HG03159 (cell line): ENCODE measurements around the gene RNF213.
"Not testable (repeated sequence)": the region's sequence is repeated elsewhere in the genome, so short reads cannot be mapped to it uniquely, and the experiment has no call there.

Experiments used
- ATAC-seq: cut with Tn5 transposase; IDR thresholded peaks from one replicate; pipeline ENCODE4 v1.9.1; 2021; ENCODE audit warnings: mild to moderate bottlenecking, moderate library complexity; ENCODE audit not compliant: unreplicated experiment

The RNF213 gene

DNA sequence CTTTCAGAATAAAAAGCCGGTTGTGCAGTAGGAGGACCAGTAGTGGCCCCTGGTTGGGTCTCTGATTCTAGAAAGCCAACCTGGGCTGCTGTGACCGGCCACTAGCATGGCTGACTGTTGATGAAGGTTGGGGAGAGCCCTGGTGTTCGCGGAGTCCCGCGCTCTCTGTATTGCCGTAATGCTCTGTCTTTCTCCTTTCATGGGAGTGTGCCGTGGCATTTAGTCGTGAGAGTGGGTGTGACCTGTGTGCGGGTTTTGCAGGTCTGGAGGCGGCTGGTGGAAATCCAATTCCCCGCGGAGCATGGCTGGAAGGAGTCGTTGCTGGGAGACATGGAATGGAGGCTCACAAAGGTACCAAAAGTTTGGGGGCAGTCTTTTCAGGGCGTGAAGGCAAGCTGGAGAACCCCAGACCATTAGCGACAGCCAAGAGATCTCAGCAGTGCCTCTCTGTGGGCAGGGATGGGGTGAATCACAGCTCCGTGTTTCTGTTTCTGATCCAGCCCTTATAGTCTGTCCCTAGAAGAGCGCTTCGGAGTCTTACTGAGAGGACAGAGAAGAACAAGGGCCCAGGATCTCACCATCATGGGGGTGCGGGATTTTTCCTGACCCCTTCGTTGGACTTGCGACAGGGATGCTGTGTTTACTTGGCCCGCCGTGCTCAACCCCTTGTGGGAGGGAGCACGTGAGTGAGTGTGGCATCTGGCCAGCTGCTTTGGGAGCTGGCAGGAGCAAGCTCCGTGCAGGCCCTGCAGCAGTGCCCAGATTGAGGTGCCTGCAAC, 56.5 kb downstream of the RNF213 start:
- no peak for ATAC-seq

DNA sequence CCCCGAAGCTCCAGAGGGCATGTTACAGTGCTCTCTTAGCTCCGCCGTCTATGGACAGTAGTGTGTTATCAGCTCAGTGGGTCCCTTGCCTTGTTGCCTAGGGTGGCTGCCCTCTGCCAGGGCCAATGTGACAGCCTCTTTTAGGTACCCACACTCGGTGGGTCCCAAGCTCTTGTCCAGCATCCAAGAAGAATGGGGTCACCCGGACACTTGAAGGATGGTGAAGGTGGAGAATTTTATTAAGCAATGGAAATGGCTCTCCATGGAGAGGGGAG, 57.0 kb downstream of the RNF213 start:
- no peak for ATAC-seq

DNA sequence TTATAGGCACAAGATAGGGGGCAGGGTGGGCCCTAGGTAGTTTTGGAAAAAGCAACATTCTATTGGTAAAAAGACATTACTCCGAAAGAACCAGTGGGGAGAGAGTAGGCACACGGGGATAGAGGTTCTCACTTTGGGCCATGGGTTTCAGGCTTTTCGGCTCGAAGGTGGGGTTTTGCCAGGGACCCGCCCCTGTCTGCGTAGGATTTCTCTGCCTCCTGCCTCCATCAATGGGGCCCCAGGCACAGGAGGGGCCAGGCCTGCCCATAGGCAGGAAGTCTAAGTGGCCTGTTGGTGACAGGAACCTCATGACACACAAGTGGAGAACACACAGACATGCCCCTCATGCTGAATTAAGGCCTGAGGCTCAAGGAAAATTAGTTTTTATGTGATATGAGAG, 57.5 kb downstream of the RNF213 start:
- no peak for ATAC-seq

DNA sequence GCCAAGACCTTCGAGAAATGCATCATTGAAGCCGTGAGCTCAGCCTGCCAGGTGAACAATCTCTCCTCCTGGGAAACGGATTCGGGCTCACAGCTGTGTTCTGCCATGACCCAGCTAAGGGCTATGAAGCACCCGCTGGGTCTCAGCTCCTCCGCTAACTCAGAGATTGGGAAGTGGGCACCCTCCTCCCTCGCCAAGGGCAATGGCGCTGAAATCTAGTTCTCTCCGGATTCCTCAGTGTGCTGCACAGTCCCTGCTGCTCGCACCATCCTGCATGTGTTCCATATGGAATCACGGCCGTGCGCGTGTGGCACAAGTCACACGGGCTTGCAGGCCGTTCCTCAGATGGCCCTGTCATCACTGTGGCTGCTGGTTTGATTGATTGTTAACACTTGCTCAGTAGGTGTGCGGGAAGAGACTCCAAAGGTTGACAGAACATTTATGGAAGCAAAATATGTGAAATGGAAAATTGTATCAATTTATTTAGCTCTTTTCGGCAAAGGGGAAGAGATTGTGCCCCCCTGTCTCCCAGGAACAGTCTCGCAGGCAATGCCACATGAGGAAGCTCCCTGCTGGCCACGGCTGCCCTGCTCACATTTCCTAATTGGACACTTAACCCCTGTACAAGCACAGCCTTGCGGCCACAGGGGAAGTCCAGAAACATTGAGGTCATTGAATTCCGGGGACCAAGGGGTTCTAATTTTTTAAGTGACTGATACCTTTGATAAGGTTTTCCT, 58.8 kb downstream of the RNF213 start:
- ATAC-seq, result no peak

DNA sequence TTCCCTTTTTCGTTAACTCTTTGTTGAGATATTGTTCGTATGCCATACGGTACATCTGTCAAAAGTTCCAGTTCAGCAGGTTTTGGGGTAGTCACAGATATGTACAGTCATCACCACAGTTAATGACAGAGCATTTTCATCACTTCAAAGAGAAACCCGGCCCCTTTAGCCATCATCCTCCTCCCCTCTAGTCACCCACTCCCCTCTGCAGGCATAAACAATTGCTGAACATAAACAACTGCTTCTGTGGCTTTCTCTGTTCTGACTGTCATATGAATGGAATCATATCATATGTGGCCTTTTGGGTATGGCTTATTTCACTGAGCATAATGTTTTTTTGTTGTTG, 59.3 kb downstream of the RNF213 start:
- ATAC-seq, result no peak

DNA sequence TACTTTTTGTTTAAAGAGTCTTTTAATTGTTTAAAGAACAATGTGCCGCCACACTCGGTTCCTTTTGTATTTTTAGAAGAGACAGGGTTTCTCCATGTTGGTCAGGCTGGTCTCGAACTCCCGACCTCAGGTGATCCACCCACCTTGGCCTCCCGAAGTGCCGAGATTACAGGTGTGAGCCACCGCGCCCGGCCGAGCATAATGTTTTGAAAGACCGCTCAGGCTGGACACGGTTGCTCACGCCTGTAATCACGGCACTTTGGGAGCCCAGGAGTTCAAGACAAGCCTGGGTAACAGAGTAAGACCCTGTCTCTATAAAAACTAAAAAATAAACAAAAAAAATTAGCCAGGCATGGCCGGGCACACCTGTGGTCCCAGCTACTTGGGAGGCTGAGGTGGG, 59.8 kb downstream of the RNF213 start:
- no peak for ATAC-seq

DNA sequence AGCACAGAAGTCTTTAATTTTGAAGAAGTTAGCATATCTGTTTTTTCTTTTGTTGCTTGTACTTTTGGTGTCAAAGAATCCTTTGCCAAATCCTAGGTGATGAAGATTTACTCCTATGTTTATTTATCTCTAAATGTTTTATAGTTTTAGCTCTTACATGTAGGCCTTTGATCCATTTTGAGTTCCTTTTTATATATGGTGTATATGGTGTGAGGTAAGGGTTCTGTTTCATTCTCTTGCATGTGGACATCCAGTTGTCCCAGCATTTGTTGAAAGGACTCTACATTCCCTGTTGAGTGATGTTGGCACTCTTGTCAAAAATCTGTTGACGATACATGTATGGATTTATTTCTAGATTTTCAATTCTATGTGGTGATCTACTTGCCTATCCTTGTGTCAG, 62.2 kb downstream of the RNF213 start:
- no peak for ATAC-seq

DNA sequence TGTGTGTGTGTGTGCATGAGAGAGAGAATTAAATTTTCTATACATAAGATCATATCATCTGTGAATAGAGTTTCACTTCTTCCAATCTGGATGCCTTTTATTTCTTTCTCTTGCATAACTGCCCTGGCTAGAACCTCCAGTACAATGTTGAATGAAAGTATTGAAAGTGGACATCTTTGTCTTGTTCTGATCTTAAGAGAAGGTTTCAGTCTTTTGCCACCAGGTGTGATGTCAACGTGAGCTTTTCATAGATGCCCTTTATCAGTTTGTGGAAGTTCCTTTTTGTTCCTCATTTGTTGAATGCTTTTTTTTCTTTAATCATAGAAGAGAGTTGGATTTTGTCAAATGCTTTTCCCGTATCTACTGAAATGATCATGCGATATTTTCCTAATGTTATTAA, 63.3 kb downstream of the RNF213 start:
- ATAC-seq, result no peak

DNA sequence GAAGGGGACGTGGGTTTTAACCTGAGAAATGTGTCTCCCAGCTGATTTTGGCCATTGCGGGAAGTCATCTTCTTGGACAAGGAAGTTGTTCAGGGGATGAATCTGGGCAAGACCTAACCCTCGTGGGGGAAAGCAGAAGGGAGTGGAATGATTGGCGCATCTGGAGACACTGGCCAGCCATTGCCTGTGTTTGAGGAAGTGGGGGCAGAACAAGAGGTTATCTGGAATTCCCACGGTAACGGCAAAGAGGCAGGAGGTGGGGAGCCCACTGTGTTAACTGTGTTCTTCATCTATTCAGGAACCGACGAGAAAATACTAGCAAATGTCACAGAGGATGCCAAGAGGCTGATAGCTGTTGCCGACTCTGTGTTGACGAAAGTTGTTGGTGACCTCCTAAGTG, 66.9 kb downstream of the RNF213 start:
- no peak for ATAC-seq

DNA sequence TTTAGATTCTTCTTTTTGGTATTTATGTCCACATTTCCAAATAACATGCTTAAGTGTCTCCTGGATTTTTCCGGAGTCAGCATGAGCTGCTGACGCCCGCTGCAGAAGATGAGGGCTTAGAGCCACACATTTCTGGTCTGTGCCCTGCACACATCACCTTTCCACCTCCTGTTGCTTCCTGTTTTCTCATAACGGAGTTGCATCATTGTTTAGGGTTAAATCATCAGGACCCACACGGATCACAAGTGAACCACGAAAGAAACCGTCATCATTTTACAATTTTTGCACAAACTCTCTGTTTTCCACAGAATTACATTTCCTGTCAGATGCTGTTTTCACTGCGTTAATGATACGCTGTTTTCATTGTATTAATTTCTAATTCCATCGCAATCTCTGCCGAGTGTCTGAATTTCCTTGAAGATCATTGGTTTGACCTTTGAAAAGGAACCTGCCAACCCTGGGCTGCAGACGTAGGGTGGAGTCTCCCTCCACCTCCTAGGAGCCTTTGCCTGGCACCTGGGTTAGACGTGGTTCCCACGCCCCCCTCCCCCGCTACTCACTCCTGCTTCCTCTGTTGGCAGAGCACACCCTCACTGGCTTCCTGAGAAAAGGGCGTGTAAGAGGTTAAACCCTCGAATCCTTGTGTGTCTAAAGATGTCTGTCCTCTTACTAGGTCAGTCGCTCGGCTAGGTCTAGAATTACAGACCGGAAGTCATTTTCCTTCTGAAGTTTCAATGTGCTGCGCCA, 68.2 kb downstream of the RNF213 start:
- no peak for ATAC-seq

DNA sequence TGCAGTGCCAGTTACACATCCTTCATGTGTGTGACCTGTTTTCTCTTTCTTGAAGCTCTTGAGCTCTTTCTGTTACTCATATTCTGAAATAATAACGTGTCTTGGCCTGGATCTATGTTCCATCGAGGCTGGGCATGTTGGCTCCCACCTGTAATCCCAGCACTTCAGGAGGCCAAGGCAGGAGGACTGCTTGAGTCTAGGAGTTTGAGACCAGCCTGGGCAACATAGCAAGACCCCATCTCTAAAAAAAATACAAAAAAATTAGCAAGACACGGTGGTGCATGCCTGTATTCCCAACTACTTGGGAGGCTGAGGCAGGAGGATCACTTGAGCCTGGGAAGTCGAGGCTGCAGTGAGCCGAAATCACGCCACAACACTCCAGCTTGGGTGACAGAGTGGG, 68.8 kb downstream of the RNF213 start:
- not testable (repeated sequence) for ATAC-seq

DNA sequence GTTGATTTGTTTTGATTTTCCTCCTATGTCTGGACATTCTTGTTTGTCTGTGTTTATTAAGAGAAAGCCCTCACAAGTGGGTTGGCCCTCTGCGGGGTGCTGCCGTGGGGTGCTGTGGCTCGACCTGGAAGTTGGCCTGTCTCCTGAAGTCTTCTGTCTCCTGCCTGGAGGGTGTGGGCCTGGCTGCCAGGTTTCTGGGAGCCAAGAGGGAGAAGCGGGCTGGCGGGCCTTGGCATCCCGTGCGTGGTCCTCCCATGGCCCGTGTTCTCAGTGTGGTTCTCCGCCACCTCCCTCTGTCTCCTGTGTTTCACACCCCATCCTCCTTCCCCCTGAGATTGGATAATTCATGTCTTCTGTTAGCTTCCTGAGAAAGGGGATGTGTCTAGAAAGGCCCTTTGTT, 69.6 kb downstream of the RNF213 start:
- ATAC-seq, result no peak

DNA sequence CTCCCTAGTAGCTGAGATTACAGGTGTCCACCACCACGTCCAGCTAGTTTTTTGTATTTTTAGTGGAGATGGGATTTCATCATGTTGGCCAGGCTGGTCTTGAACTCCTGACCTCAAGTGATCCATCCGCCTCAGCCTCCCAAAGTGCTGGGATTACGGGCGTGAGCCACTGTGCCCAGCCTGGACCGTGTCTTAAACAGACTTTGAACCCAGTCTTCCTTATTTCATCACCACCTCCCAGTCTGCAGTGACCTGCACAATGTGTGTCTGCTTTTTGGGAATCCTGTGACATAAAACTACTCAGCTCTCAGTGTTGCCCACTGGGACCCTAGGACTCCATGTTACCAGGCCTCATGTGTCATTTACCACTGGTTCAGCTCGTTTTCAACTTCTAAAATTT, 70.3 kb downstream of the RNF213 start:
- not testable (repeated sequence) for ATAC-seq

DNA sequence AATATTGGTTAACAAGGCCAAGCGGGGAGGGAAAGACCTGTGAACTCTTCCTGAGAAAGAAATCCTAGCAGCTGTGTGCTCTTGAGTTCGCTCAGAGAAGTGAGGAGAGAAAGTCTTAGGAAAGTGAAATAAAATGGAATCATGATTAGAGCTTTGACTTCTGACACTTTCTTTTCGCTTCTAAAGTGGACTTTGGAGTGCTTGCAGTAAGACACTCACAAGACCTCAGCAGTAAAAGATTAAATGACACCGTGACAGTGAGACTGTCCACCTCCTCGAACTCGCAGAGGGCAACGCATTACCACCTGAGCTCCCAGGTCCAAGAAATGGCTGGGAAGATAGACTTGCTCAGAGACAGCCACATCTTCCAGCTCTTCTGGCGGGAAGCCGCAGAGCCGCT, 71.2 kb downstream of the RNF213 start:
- no peak for ATAC-seq

DNA sequence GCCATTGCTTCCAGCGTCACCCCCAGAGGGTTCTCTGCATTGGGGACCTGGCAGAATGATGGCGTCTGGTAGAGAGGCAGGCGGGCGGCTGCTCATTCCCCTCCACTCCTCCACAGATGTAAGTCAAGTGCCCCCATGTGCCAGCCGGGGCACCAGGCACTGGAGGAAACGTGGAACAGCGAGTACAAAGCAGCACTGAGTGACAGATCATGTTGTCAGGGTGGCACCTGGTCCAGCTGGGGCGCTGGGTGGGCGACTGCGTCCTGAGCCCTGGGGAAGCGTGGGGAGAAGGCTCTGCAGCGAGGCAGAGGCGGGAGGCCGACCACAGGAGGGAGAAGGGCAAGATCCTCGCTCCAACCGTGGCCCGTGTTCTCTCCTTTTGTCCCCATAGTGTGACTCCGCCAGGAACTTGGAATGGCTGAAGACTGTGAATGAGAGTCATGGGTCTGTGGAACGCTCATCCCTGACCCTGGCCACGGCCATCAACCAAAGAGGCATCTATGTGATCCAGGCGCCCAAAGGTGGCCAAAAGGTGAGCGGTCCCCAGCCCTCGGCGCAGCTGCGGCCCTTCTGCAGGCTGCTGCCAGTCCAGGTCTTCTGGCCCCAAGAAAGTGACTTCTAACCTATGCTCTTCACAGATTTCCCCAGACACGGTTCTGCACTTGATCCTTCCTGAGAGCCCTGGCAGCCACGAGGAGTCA, 76.7 kb downstream of the RNF213 start:
- no peak for ATAC-seq

DNA sequence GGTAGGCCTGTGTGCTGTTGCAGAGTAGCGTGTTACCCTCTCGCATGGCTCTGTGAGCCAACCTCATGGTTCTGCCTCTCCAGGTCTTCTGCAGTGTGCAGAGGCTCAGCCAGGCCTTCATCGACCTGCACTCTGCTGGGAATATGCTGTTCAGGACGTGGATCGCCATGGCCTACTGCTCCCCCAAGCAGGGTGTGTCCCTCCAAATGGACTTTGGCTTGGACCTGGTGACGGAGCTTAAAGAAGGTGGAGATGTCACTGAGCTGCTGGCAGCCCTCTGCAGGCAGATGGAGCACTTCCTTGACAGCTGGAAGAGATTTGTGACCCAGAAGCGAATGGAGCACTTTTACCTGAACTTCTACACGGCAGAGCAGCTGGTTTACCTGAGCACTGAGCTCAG, 78.5 kb downstream of the RNF213 start:
- ATAC-seq, result no peak

DNA sequence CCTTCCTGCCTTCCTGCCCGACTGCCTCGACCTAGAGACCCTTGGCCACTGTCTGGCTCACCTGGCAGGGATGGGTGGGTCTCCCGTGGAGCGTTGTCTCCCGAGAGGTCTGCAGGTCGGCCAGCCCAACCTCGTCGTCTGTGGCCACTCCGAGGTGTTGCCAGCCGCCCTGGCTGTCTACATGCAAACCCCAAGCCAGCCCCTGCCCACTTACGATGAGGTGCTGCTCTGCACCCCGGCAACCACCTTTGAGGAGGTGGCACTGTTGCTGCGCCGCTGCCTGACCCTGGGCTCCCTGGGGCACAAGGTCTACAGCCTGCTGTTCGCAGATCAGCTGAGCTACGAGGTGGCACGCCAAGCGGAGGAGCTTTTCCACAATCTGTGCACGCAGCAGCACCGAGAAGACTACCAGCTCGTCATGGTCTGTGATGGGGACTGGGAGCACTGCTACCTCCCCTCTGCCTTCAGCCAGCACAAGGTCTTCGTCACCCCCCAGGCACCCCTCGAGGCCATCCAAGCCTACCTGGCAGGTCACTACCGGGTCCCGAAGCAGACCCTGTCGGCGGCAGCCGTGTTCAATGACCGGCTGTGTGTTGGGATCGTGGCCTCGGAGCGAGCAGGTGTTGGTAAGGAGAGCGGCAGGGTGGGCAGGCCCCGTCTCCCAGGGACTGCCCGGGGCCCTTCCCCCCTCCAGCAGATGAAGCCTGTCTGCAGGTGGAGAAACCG, 79.2 kb downstream of the RNF213 start:
- ATAC-seq, result no peak

DNA sequence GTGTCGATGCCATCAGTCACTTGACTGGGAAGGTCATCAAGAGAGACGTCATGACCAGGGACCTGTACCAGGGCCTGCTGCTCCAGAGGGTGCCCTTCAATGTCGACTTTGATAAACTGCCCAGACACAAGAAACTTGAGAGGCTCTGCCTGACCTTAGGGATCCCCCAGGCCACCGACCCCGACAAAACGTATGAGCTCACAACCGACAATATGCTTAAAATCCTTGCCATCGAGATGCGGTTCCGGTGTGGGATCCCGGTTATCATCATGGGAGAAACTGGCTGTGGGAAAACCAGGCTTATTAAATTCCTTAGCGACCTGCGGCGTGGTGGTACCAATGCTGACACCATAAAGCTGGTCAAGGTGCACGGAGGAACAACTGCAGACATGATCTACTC, 84.7 kb downstream of the RNF213 start:
- no peak for ATAC-seq

DNA sequence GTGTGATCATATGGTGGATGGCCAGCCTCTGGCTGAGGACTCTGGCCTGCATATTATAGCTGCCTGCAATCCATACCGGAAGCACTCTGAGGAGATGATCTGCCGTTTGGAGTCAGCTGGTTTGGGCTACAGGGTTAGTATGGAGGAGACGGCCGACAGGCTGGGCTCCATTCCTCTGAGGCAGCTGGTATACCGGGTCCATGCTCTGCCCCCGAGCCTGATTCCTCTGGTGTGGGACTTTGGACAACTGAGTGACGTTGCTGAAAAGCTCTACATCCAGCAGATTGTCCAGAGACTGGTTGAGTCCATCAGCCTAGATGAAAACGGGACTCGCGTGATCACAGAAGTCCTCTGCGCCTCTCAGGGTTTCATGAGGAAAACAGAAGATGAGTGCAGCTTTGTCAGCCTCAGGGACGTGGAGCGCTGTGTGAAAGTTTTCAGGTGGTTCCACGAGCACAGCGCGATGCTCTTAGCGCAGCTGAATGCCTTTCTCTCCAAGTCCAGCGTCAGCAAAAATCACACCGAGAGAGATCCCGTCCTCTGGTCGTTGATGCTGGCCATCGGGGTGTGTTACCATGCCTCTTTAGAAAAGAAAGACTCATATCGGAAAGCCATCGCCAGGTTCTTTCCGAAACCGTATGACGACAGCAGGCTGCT, 85.3 kb downstream of the RNF213 start:
- ATAC-seq, result no peak

DNA sequence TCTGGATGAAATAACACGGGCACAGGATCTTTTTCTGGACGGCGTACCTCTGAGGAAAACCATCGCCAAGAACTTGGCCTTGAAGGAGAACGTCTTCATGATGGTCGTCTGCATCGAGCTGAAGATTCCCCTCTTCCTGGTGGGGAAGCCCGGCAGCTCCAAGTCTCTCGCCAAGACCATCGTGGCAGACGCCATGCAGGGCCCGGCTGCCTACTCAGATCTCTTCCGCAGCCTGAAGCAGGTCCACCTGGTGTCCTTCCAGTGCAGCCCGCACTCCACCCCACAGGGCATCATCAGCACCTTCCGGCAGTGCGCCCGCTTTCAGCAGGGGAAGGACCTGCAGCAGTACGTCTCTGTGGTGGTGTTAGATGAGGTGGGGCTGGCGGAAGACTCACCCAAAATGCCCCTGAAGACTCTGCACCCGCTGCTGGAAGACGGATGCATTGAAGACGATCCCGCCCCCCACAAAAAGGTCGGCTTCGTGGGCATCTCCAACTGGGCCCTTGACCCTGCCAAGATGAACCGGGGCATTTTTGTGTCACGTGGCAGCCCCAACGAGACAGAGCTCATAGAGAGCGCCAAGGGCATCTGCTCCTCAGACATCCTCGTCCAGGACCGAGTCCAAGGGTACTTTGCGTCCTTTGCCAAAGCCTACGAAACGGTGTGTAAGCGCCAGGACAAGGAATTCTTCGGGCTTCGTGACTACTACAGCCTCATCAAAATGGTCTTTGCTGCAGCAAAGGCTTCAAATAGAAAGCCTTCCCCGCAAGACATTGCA, 86.0 kb downstream of the RNF213 start:
- no peak for ATAC-seq
